CD4-positive, alpha-beta T cell treated with Interleukin-12 subunit alpha and Interleukin-12 subunit beta, for 1 hour (primary cell): Measurements from ENCODE around the gene ZNF559.

ENCODE experiments used
- DNase-seq: peaks from one replicate; pipeline ENCODE4 v3.0.0-alpha.2; 2020

Gene ZNF559

GRCh38 chr19:9362905-9363304 is 38.9 kb downstream of the ZNF559 start, which contains the start of gene ZNF177:
Gene ZNF177, plus strand, starts transcription at chr19:9363013. Its CDS starts 15,299 bp downstream, at chr19:9378312.
- DNase-seq = no peak

GRCh38 chr19:9370738-9371619 is 47.0 kb downstream of the ZNF559 start:
- no peak for DNase-seq

DNA sequence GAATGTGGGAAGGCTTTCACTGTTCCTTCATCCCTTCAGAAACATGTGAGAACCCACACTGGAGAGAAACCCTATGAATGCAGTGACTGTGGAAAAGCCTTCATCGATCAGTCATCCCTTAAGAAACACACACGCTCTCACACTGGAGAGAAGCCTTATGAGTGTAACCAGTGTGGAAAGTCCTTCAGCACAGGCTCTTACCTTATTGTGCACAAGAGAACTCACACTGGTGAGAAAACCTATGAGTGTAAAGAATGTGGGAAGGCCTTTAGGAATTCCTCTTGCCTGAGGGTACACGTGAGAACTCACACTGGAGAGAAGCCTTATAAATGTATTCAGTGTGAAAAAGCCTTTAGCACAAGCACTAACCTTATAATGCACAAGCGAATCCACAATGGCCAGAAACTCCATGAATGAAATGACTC is 57.4 kb downstream of the ZNF559 start:
- DNase-seq = no peak
